B cell (primary cell): ENCODE measurements around the gene CAMK2B.

Source experiments
- CTCF ChIP-seq: fragments of 200-600 bp; IDR thresholded peaks from one replicate; pipeline ENCODE4 v1.8.0; 2022; ENCODE audit warnings: antibody characterized with exemption, mild to moderate bottlenecking
- EZH2 ChIP-seq: IDR thresholded peaks from 2 replicates; pipeline ENCODE4 v1.6.1; 2012; ENCODE audit warnings: borderline replicate concordance, low read depth, mild to moderate bottlenecking, moderate library complexity, low read length; ENCODE audit not compliant: insufficient read depth, poor library complexity, severe bottlenecking

DNA sequence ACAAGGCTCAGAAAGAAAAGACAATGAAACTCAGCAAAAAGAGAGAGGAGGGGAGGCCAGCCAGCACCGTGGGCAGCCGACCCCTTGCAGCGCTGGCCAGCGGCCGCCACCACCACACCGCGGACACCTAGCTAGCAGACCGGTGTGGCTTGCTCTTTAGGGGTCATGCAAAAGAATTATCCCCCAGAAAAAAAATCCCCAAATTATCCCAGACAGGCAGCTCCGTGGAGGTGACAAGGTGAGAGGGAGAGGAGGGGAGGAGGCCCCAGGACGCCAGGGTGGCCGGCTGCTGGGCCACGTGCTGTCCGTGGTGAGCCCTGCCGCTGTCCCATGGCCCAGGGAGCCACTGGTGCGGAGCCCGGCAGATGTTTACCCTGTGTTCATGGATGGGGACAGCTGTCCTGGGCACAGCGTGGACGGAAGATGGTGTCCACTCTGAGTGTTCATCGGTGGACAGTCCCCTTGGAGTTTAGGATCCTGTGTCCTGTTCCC is 108.1 kb downstream of the CAMK2B start:
- TF ChIP-seq CTCF (no peak), EZH2 (no peak)
